Astrocyte of the cerebellum (primary cell): ENCODE measurements around the gene TFCP2L1.

ENCODE experiments used
- DNase-seq: peaks from one replicate; pipeline ENCODE4 v3.0.0-alpha.2; 2011; ENCODE audit warnings: low read depth
- H3K4me3 ChIP-seq: 2 replicates; pipeline ENCODE4 v1.5.1; 2011; ENCODE audit warnings: mild to moderate bottlenecking, low read depth, low read length, moderate library complexity
- in situ Hi-C: cut with HindIII; loops from 2 replicates; pipeline ENCODE4 v1.10.0; 2017; ENCODE audit warnings: low sequenced_read_pairs
- TF ChIP-seq, protein P1 (sequence below): IDR thresholded peaks from 2 replicates; pipeline ENCODE4 v1.5.1; 2012; ENCODE audit warnings: low read length, low read depth, moderate library complexity, mild to moderate bottlenecking; ENCODE audit errors: missing control alignments

The TFCP2L1 gene

DNA sequence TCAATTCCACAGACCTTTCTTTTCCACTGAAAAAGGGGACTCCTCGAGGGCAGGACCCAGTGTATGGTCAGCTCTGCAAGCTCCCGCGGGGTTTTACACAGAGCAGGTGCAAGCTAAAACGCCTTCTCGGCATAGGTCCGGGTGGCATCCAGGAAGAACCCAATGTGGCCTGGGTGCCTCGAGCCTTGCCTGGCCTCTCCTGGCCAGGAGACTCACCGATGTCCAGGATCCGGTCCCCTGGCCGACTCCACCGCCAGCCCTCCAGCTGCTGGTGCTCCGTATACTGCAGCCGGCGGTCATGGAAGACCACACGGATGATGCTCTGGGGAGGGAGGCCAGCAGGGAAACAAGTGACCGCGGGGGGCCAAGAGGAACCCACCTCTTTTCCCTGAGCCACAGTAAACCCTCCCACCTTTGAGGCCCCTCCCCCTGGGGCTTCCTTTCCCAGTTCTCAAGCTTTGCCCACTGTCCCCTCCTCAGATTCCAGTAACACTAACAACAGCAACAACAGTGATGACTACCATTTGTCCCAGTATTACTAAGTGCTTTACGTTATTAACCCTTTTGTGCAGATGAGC, 36.1 kb downstream of the TFCP2L1 start:
- DNase-seq: no peak
- in situ Hi-C loops: no loop called here
- TF ChIP-seq, protein P1, sequence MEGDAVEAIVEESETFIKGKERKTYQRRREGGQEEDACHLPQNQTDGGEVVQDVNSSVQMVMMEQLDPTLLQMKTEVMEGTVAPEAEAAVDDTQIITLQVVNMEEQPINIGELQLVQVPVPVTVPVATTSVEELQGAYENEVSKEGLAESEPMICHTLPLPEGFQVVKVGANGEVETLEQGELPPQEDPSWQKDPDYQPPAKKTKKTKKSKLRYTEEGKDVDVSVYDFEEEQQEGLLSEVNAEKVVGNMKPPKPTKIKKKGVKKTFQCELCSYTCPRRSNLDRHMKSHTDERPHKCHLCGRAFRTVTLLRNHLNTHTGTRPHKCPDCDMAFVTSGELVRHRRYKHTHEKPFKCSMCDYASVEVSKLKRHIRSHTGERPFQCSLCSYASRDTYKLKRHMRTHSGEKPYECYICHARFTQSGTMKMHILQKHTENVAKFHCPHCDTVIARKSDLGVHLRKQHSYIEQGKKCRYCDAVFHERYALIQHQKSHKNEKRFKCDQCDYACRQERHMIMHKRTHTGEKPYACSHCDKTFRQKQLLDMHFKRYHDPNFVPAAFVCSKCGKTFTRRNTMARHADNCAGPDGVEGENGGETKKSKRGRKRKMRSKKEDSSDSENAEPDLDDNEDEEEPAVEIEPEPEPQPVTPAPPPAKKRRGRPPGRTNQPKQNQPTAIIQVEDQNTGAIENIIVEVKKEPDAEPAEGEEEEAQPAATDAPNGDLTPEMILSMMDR: no peak
- no peak overlapping the region for H3K4me3 ChIP-seq

DNA sequence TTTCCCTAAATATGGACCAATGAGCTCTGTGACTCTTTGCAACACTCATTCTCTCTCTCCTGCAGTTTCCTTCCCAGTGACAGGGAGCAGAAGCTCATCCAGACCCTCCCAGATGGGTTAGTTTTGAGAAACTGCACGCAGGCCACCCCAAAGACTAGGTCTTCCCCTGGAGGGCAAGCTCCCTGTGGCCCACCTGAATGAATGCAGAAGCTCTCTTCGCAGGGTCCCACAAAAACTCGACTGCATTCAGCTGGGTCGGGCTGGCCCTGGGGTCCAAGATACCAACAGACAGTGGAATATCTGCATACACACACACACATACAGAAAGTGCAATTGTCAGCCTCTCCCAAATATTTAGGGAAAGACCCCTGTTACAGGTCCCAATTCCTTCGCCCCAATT, 37.0 kb downstream of the TFCP2L1 start:
- DNase-seq: no peak
- in situ Hi-C loops: no loop called here
- no peak overlapping the region for H3K4me3 ChIP-seq
- TF ChIP-seq, protein P1: no peak

DNA sequence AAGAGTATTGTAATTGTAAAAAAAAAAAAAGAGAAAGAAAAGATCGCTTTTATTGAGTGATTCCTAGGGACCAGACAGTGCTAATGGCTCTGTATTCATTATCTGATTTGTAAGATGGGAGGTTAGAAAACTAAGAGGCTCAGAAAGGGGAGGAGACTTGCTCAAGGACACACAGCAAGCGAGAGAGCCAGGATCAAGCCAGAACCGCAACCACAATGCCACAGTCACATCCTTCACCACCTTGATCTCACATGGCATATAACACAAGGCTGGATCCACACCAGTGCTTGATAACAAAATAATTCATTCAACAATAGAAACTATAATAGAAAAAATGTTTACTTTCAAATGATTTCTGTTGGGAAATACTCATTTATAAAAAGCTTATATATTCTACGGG, 37.5 kb downstream of the TFCP2L1 start:
- no peak for DNase-seq
- in situ Hi-C loops: no loop called here
- TF ChIP-seq, protein P1: no peak
- H3K4me3 ChIP-seq: no peak overlapping the region

DNA sequence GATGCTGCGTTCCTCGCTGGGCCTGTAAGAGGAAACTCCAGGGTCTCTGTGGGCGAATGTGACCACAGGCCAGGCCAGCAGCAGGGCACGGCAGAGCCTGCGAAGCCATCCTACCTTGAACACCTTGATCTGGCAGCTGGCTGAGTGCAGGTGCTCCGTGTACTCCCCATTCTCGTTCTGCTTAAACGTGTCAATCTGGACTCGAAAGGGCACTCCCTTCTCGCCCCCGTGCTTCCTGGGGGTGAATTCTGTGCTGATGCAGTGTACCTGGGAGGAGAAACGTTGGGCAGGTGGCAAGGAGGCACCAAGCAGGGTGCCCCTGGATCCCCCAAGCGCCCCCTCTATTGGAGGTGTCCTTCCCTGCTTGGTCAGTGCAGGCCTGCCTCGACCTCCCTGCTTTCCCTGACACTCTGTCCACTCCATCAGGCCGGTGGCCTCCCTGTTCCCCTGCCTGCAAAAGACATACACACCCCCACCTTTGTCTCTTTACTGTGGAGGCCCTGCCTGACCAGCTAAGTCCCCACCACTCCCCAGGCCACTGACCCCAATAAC, 38.2 kb downstream of the TFCP2L1 start:
- TF ChIP-seq, protein P1: no peak
- in situ Hi-C loops: no loop called here
- H3K4me3 ChIP-seq: no peak overlapping the region
- no peak for DNase-seq

DNA sequence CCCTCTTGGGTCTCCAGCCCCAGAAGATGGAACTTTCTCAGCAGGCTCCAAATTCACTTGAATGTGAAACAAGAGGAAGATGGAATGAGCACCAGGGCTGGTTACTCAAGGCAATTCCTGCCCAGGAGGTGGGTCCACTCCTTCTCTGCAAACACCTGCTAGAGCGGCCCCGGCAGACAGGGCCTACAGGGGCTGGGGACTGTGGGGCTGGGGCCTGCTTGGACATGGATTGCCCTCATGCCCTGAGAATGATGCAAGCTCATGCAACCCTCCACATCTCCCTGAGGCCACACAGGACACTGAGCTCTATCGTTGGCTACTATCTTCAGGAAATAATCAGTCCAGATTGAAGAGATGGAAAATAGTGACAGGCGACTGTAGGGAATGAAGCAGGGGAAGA, 39.1 kb downstream of the TFCP2L1 start:
- TF ChIP-seq, protein P1: no peak
- DNase-seq: no peak
- in situ Hi-C loops: no loop called here
- H3K4me3 ChIP-seq: no peak overlapping the region

DNA sequence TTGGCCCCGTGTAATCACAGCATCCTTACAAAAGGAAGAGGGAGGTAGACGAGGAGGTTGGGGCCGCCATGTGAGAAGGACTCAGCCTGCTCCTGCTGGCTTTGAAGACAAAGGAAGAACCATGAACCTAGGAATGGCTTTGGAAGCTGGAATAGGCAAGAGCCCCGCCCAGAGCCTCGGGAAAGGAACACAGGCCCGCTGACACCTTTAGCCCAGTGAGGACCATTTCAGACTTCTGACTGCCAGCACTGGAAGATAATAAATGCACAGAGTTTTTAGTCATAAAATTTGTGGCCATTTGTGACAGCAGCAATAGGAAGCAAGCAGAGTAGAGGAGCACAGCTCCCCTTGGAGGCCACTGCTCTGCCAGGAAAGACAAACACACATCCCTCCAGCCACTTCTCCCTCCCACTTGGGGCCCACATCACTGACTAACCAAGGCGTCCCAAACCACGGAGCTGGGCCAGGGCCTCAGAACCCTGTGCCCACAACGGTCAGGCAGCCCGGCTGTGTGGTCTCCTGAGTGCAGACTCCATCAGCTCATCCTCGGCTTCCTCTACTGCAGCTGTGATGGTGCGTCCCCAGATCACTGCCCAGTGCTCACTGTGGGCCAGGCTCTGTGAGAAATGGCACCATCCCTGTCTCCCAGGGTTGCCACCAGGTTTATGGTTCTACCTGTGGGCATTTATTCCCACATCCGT, 39.7 kb downstream of the TFCP2L1 start:
- in situ Hi-C loops: no loop called here
- no peak overlapping the region for H3K4me3 ChIP-seq
- TF ChIP-seq, protein P1: no peak
- no peak for DNase-seq
